Right cardiac atrium (tissue), 5 donors: Measurements from ENCODE around the gene PHLDB2. TPM values are rescaled to one million over a fixed set of nuclear protein-coding genes. Genes with fewer than 3 reads are reported as not detected.

ENCODE experiments used
- ATAC-seq, 2 donors: fragments of 200-7000 bp; cut with Tn5 transposase; one replicate each; pipeline versions ENCODE4 v1.8.0 to v1.9.1; 2020; ENCODE audit warnings: moderate library complexity in 2 of 2, mild to moderate bottlenecking in 1 of 2
- DNase-seq, 3 donors: peaks; one replicate each; pipeline ENCODE4 v3.0.0-alpha.2; 2020
- H3K27ac ChIP-seq: one replicate; pipeline ENCODE4 v1.5.1; 2013; ENCODE audit warnings: mild to moderate bottlenecking, low read length, control low read depth, moderate library complexity
- H3K27me3 ChIP-seq: one replicate; pipeline ENCODE4 v1.6.1; 2013; ENCODE audit not compliant: control insufficient read depth, insufficient read depth
- H3K4me1 ChIP-seq: one replicate; pipeline ENCODE4 v1.6.1; 2013; ENCODE audit warnings: low read length; ENCODE audit not compliant: control insufficient read depth, insufficient read depth
- H3K4me3 ChIP-seq: one replicate; pipeline ENCODE4 v1.5.1; 2013; ENCODE audit warnings: low read length, control low read depth
- H3K9me3 ChIP-seq: one replicate; pipeline ENCODE4 v1.6.1; 2013; ENCODE audit warnings: low read length; ENCODE audit not compliant: control insufficient read depth
- WGBS: extraction: QIAGEN DNeasy Blood & Tissue Kit; methylation state at CpG from one replicate; pipeline ENCODE4 v1.1.7; 2013; 5-methylcytosine and 5-hydroxymethylcytosine counted together
- intact Hi-C, 4 donors: fragments of 100-400 bp; cut with DNase I; formaldehyde crosslinking; loops; one replicate each; pipeline versions ENCODE4 v1.11.0 to v1.14.0; 2022 to 2023
- polyA plus RNA-seq: library from polyadenylated mRNA; stranded (reverse); fragments of 200-250 nt; gene quantifications from one replicate; pipeline ENCODE4 v1.2.3, GENCODE V29; 2013
- total RNA-seq, 4 donors: library from RNA; stranded (reverse); fragmentation: NEBNext Ultra II Directional; extraction: Animal tissue kit (Norgen Biotek cat#: 25700); gene quantifications; one replicate each; pipeline ENCODE4 v1.2.1, GENCODE V29; 2021
- donor health status: healthy with polysubstance abuse.
- donor health status: DM: no; HTN: yes; CAD: no.
- donor health status: DM: no; HTN: no; CAD: no.
- donor health status: DM: no; HTN: yes; CAD: no; lungs with severe emphysema.
- donor health status: DM: yes; HTN: yes; CAD: no.

PHLDB2 gene
- total and polyA plus RNA-seq, 5 donors: 9.5 to 22.8 (median 17.5) TPM

GRCh38 chr3:111963424-111963823, 104.4 kb downstream of the PHLDB2 start:
- intact Hi-C loops: loop anchor here in 2 of 4 donors (10.0 kb wide), 1 partner anchor 99 kb away; no protein-coding TSS in a partner anchor
- Histone ChIP-seq H3K27me3 (no peaks in the 10 kb centered on the region), H3K4me3 (no peak overlapping the region), H3K27ac (no peak overlapping the region), H3K9me3 (no peaks in the 10 kb centered on the region), H3K4me1 (peaks cover 2% of the 10 kb centered on the region)
- ATAC-seq: no peak
- DNase-seq: no peak
- WGBS: 80% methylated on average over 1 of the region's 1 CpG

- H3K4me3 ChIP-seq: no peak overlapping the region
- no peaks in the 10 kb centered on the region for H3K9me3 ChIP-seq
- intact Hi-C loops: loop anchor here in 3 of 4 donors (5.0 to 10.0 kb wide), 3 partner anchors 101 to 248 kb away; no protein-coding TSS in a partner anchor
- DNase-seq (no peak), ATAC-seq (no peak)
- peaks cover 2% of the 10 kb centered on the region for H3K4me1 ChIP-seq
- H3K27ac ChIP-seq: no peak overlapping the region
- 92% methylated on average over 2 of the region's 2 CpGs for WGBS
- no peaks in the 10 kb centered on the region for H3K27me3 ChIP-seq
Measured at GRCh38 chr3:111965484-111965883, 106.4 kb downstream of the PHLDB2 start.

GRCh38 chr3:111967068-111967467, 108.0 kb downstream of the PHLDB2 start:
- DNase-seq (no peak), ATAC-seq (peak in 1 of 2 donors; percentile 80)
- intact Hi-C loops: loop anchor here in 3 of 4 donors (2.0 to 10.0 kb wide), 4 partner anchors 102 to 250 kb away; no protein-coding TSS in a partner anchor
- Histone ChIP-seq H3K27me3 (no peaks in the 10 kb centered on the region), H3K4me1 (peaks cover 2% of the 10 kb centered on the region), H3K9me3 (no peaks in the 10 kb centered on the region), H3K4me3 (no peak overlapping the region), H3K27ac (no peak overlapping the region)
- 26% methylated on average over 3 of the region's 3 CpGs for WGBS

- H3K27me3 ChIP-seq: no peaks in the 10 kb centered on the region
- no peak overlapping the region for H3K4me3 ChIP-seq
- ATAC-seq (peak; percentile 90 to 92), DNase-seq (peak; percentile 79 to 91 (median 83))
- H3K9me3 ChIP-seq: no peaks in the 10 kb centered on the region
- H3K4me1 ChIP-seq: peaks cover 2% of the 10 kb centered on the region
- H3K27ac ChIP-seq: no peak overlapping the region
- 10% methylated on average over 8 of the region's 8 CpGs for WGBS
- intact Hi-C loops: loop anchor here (2.0 to 10.0 kb wide), 4 partner anchors 103 to 251 kb away; no protein-coding TSS in a partner anchor
Measured at GRCh38 chr3:111967651-111968274, 108.7 kb downstream of the PHLDB2 start.

- ATAC-seq: no peak
- Histone ChIP-seq H3K27me3 (no peaks in the 10 kb centered on the region), H3K4me1 (peaks cover 2% of the 10 kb centered on the region), H3K4me3 (no peak overlapping the region), H3K9me3 (no peaks in the 10 kb centered on the region), H3K27ac (no peak overlapping the region)
- 30% methylated on average over 5 of the region's 5 CpGs for WGBS
- intact Hi-C loops: loop anchor here (2.0 to 10.0 kb wide), 4 partner anchors 104 to 252 kb away; no protein-coding TSS in a partner anchor
- DNase-seq: no peak
Measured at GRCh38 chr3:111968319-111969054, 109.4 kb downstream of the PHLDB2 start.

GRCh38 chr3:111970376-111970775, 111.3 kb downstream of the PHLDB2 start:
- no peak overlapping the region for H3K4me3 ChIP-seq

GRCh38 chr3:111971533-111972130, 112.6 kb downstream of the PHLDB2 start:
- 67% methylated on average over 11 of the region's 11 CpGs for WGBS
- ATAC-seq: peak; percentile 62 to 76
- intact Hi-C loops: loop anchor here in 1 of 4 donors (5.0 kb wide), 1 partner anchor 109 kb away; no protein-coding TSS in a partner anchor
- peaks cover 2% of the 10 kb centered on the region for H3K4me1 ChIP-seq
- no peaks in the 10 kb centered on the region for H3K9me3 ChIP-seq
- H3K4me3 ChIP-seq: no peak overlapping the region
- H3K27me3 ChIP-seq: no peaks in the 10 kb centered on the region
- peak; percentile 18 to 40 (median 38) for DNase-seq
- peak overlapping the region; percentile 67 for H3K27ac ChIP-seq

More at GRCh38 chr3:111970376-111970775, 111.3 kb downstream of the PHLDB2 start:
- no peaks in the 10 kb centered on the region for H3K27me3 ChIP-seq
- ATAC-seq (no peak), DNase-seq (no peak)
- no peaks in the 10 kb centered on the region for H3K9me3 ChIP-seq
- 71% methylated on average over 3 of the region's 3 CpGs for WGBS
- no peak overlapping the region for H3K27ac ChIP-seq
- H3K4me1 ChIP-seq: peaks cover 2% of the 10 kb centered on the region
- intact Hi-C loops: loop anchor here in 1 of 4 donors (5.0 kb wide), 1 partner anchor 108 kb away; no protein-coding TSS in a partner anchor

GRCh38 chr3:111972891-111973290, 113.8 kb downstream of the PHLDB2 start:
- intact Hi-C loops: loop anchor here in 1 of 4 donors (5.0 kb wide), 1 partner anchor 111 kb away; no protein-coding TSS in a partner anchor
- ATAC-seq: no peak
- Histone ChIP-seq H3K9me3 (no peaks in the 10 kb centered on the region), H3K4me3 (no peak overlapping the region), H3K4me1 (no peaks in the 10 kb centered on the region), H3K27me3 (no peaks in the 10 kb centered on the region), H3K27ac (no peak overlapping the region)
- no peak for DNase-seq
- WGBS: 53% methylated on average over 3 of the region's 3 CpGs

- ATAC-seq (no peak), DNase-seq (no peak)
- intact Hi-C loops: no loop called here
- H3K9me3 ChIP-seq: no peaks in the 10 kb centered on the region
- H3K27me3 ChIP-seq: no peaks in the 10 kb centered on the region
- H3K4me1 ChIP-seq: no peaks in the 10 kb centered on the region
- H3K4me3 ChIP-seq: no peak overlapping the region
- no peak overlapping the region for H3K27ac ChIP-seq
- 68% methylated on average over 2 of the region's 2 CpGs for WGBS
Measured at GRCh38 chr3:111975131-111975530, 116.1 kb downstream of the PHLDB2 start.

GRCh38 chr3:111976254-111976653, 117.2 kb downstream of the PHLDB2 start:
- Histone ChIP-seq H3K9me3 (no peaks in the 10 kb centered on the region), H3K27me3 (no peaks in the 10 kb centered on the region), H3K27ac (no peak overlapping the region), H3K4me1 (peaks cover 5% of the 10 kb centered on the region), H3K4me3 (no peak overlapping the region)
- 70% methylated on average over 2 of the region's 2 CpGs for WGBS
- intact Hi-C loops: no loop called here
- no peak for ATAC-seq
- DNase-seq: no peak
